BJ (cell line): ENCODE data around the gene SEL1L. TPM values are rescaled to one million over a fixed set of nuclear protein-coding genes. Genes with fewer than 3 reads are reported as not detected.

ENCODE experiments used
- CTCF ChIA-PET: fragments of 350-600 bp; formaldehyde crosslinking; extraction: SDS; loops from one replicate; lab custom pipeline; 2021; ENCODE audit warnings: antibody characterized with exemption, inconsistent platforms; lab: Yijun Ruan, JAX
- POLR2A ChIA-PET: fragments of 300-600 bp; sonication (Branson Sonifier 250); formaldehyde crosslinking; extraction: SDS; loops from one replicate; lab custom pipeline; 2021; ENCODE audit warnings: antibody characterized with exemption; lab: Charles Lee
- DNase-seq: peaks from one replicate; pipeline ENCODE4 v3.0.0-alpha.2; 2011; ENCODE audit warnings: low read depth
- H3K27me3 ChIP-seq: 2 replicates; pipeline ENCODE4 v1.6.0; 2011; ENCODE audit warnings: low read length; ENCODE audit not compliant: control insufficient read depth, insufficient read depth
- H3K36me3 ChIP-seq: 2 replicates; pipeline ENCODE4 v1.5.1; 2011; ENCODE audit warnings: low read length; ENCODE audit not compliant: control insufficient read depth, insufficient read depth
- H3K4me3 ChIP-seq: 2 replicates; pipeline ENCODE4 v1.5.1; 2011; ENCODE audit warnings: low read depth, mild to moderate bottlenecking, control low read depth, low read length
- polyA plus RNA-seq: library from polyadenylated mRNA; depleted of rRNA; stranded (reverse); fragments of >200 nt; gene quantifications from 2 replicates; pipeline ENCODE4 v1.2.3, GENCODE V29; 2011
- TF ChIP-seq, protein P1 (sequence below): IDR thresholded peaks from 2 replicates; pipeline ENCODE4 v1.5.1; 2011; ENCODE audit warnings: low read depth, mild to moderate bottlenecking, control low read depth, inconsistent platforms, low read length, moderate library complexity; ENCODE audit not compliant: insufficient read depth

The SEL1L gene
- polyA plus RNA-seq, 1 experiment: 21.7 TPM

DNA sequence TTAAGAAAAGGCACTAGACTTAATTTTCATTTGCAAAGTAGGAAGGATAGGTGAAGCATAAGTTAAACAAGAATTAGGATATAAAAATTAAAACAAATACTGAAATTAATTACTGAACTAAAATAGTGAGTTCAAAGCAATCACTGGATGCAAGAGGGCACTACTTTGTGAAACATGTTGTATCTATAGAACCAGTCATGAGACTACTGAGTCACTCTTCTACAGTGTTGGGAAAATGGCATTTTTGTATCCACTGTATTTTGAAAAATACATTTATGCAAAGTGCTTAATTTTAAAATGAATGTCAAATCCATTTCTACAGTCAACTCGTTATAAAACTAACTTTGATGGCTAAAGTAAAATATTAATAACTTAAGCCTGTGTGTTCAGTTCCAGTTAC lies 47.9 kb downstream of the SEL1L start:
- peaks cover 6% of the 10 kb centered on the region for H3K36me3 ChIP-seq
- TF ChIP-seq, protein P1, sequence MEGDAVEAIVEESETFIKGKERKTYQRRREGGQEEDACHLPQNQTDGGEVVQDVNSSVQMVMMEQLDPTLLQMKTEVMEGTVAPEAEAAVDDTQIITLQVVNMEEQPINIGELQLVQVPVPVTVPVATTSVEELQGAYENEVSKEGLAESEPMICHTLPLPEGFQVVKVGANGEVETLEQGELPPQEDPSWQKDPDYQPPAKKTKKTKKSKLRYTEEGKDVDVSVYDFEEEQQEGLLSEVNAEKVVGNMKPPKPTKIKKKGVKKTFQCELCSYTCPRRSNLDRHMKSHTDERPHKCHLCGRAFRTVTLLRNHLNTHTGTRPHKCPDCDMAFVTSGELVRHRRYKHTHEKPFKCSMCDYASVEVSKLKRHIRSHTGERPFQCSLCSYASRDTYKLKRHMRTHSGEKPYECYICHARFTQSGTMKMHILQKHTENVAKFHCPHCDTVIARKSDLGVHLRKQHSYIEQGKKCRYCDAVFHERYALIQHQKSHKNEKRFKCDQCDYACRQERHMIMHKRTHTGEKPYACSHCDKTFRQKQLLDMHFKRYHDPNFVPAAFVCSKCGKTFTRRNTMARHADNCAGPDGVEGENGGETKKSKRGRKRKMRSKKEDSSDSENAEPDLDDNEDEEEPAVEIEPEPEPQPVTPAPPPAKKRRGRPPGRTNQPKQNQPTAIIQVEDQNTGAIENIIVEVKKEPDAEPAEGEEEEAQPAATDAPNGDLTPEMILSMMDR: no peak
- no peak for DNase-seq
- POLR2A ChIA-PET: no interaction called here
- no peaks in the 10 kb centered on the region for H3K27me3 ChIP-seq
- CTCF ChIA-PET: interaction anchor here (1.3 kb wide), 1 partner anchor 8 kb away, joined by 3 read pairs; no protein-coding TSS in a partner anchor
- H3K4me3 ChIP-seq: no peak overlapping the region

- DNase-seq: no peak
- Histone ChIP-seq H3K27me3 (no peaks in the 10 kb centered on the region), H3K36me3 (peaks cover 6% of the 10 kb centered on the region), H3K4me3 (no peak overlapping the region)
- ChIA-PET POLR2A (no interaction called here), CTCF (interaction anchor here (0.7 to 1.3 kb wide), 2 partner anchors 8 to 25 kb away, joined by 3 read pairs; no protein-coding TSS in a partner anchor)
- TF ChIP-seq, protein P1: no peak
Measured at GRCh38 chr14:81485372-81485771, 48.3 kb downstream of the SEL1L start.

GRCh38 chr14:81484120-81484519 lies 49.5 kb downstream of the SEL1L start:
- CTCF ChIA-PET: interaction anchor here (1.3 kb wide), 1 partner anchor 10 kb away, joined by 3 read pairs; no protein-coding TSS in a partner anchor
- TF ChIP-seq, protein P1: no peak
- peaks cover 9% of the 10 kb centered on the region for H3K36me3 ChIP-seq
- no peak for DNase-seq
- H3K4me3 ChIP-seq: no peak overlapping the region
- H3K27me3 ChIP-seq: no peaks in the 10 kb centered on the region
- POLR2A ChIA-PET: no interaction called here

DNA sequence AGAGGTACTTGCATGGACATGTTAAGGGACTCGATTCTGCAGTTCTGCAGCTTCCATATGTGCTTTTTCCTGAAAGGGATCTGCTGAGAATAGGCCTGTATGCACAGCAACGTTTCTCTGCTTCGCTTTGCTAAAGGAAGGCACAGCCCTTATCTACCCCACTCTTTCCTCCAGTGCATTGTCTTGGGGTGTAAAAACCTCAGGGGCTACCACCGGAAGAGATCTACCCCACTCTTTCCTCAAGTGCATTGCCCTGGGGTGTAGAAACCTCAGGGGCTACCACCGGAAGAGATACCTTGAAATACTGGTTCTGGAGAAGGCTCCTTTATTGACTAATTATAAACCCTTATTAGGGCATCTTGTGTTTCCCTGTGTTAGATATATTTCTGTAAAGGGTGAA lies 52.9 kb downstream of the SEL1L start:
- no peak for DNase-seq
- POLR2A ChIA-PET: no interaction called here
- CTCF ChIA-PET: interaction anchor here (1.0 to 1.1 kb wide), 2 partner anchors 10 to 17 kb away, joined by 3 read pairs; no protein-coding TSS in a partner anchor
- TF ChIP-seq, protein P1: no peak
- Histone ChIP-seq H3K4me3 (no peak overlapping the region), H3K27me3 (no peaks in the 10 kb centered on the region), H3K36me3 (peaks cover 12% of the 10 kb centered on the region)

DNA sequence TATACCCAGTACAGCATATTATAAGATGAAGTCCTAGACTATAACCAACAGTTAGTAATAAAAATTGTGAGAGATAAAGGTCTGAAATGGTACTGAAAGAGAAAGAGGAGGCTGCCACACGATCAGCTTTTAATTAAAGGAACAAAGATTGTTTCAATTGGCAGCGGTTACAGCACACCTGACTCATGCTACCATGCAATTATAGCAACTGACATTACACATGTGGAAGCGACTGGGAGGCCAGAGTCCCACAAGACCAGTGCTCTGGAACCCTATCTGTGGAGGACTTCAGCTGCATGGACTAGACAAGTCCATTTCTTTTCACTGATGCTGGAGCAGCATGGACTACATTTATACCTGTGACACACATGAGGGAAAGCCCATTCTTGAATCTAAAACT lies 55.2 kb downstream of the SEL1L start:
- H3K4me3 ChIP-seq: no peak overlapping the region
- ChIA-PET POLR2A (no interaction called here), CTCF (interaction anchor here (1.5 kb wide), 1 partner anchor 12 kb away, joined by 3 read pairs; no protein-coding TSS in a partner anchor)
- no peak for DNase-seq
- TF ChIP-seq, protein P1: no peak
- H3K36me3 ChIP-seq: peaks cover 10% of the 10 kb centered on the region
- no peaks in the 10 kb centered on the region for H3K27me3 ChIP-seq
